IMR-90 (cell line): Measurements from ENCODE around the gene RAP1GAP. TPM values are rescaled to one million over a fixed set of nuclear protein-coding genes. Genes with fewer than 3 reads are reported as not detected.

Experiments
- ATAC-seq: fragments of 200-7000 bp; cut with Tn5 transposase; 2 replicates; pipeline ENCODE4 v1.9.1; 2020; ENCODE audit warnings: low read depth, mild to moderate bottlenecking, moderate library complexity
- BruUV-seq: library from RNA; stranded (reverse); fragments of 400-500 nt; replicated peaks from 2 replicates; lab custom pipeline; 2021; lab: Mats Ljungman, UMichigan
- CTCF ChIA-PET: fragments of 300-600 bp; formaldehyde crosslinking; extraction: SDS; loops from one replicate; lab custom pipeline; 2021; ENCODE audit warnings: antibody characterized with exemption; lab: Yijun Ruan, JAX
- POLR2A ChIA-PET: fragments of 300-600 bp; sonication (Branson Sonifier 250); formaldehyde crosslinking; loops from one replicate; lab custom pipeline; 2022; ENCODE audit warnings: antibody characterized with exemption; ENCODE audit not compliant: unreplicated experiment; lab: Charles Lee
- DNase-seq: peaks from one replicate; pipeline ENCODE4 v3.0.0; 2013
- H2AFZ ChIP-seq: replicated peaks from 2 replicates; pipeline ENCODE3; 2013; ENCODE audit warnings: low read length, mild to moderate bottlenecking; ENCODE audit not compliant: poor library complexity
- H2AK5ac ChIP-seq: 2 replicates; pipeline ENCODE4 v1.6.1; 2013; ENCODE audit warnings: low read depth, low read length, inconsistent platforms
- H2AK9ac ChIP-seq: replicated peaks from 2 replicates; pipeline ENCODE3; 2013; ENCODE audit warnings: mild to moderate bottlenecking, low read depth, low read length, moderate library complexity; ENCODE audit not compliant: poor library complexity
- H2BK120ac ChIP-seq: 2 replicates; pipeline ENCODE4 v1.6.1; 2013; ENCODE audit warnings: low read depth, low read length, inconsistent platforms
- H2BK15ac ChIP-seq: 3 replicates; pipeline ENCODE4 v1.6.1; 2013; ENCODE audit warnings: low read depth, low read length, inconsistent platforms
- H2BK20ac ChIP-seq: 2 replicates; pipeline ENCODE4 v1.6.1; 2013; ENCODE audit warnings: low read depth, mild to moderate bottlenecking, inconsistent platforms, low read length, moderate library complexity
- H2BK5ac ChIP-seq: 2 replicates; pipeline ENCODE4 v1.6.1; 2013; ENCODE audit warnings: mild to moderate bottlenecking, low read depth, low read length, inconsistent platforms; ENCODE audit not compliant: poor library complexity, severe bottlenecking
- H3K14ac ChIP-seq: replicated peaks from 2 replicates; pipeline ENCODE4 v1.6.1; 2013; ENCODE audit warnings: low read depth, low read length, inconsistent platforms
- H3K18ac ChIP-seq: 2 replicates; pipeline ENCODE4 v1.6.1; 2013; ENCODE audit warnings: low read depth, low read length, control low read depth
- H3K23ac ChIP-seq: 2 replicates; pipeline ENCODE4 v1.6.1; 2013; ENCODE audit warnings: low read depth, low read length, inconsistent platforms
- H3K27ac ChIP-seq: 2 replicates; pipeline ENCODE4 v1.5.1; 2013; ENCODE audit warnings: mild to moderate bottlenecking, control low read depth, low read length; ENCODE audit not compliant: insufficient read depth
- H3K27me3 ChIP-seq: 2 replicates; pipeline ENCODE4 v1.6.1; 2013; ENCODE audit warnings: low read length; ENCODE audit not compliant: control insufficient read depth, insufficient read depth
- H3K36me3 ChIP-seq: 2 replicates; pipeline ENCODE4 v1.6.1; 2013; ENCODE audit warnings: low read length, mixed read lengths; ENCODE audit not compliant: control insufficient read depth, insufficient read depth
- H3K4ac ChIP-seq: 2 replicates; pipeline ENCODE4 v1.6.1; 2013; ENCODE audit warnings: low read depth, low read length, inconsistent platforms
- H3K4me1 ChIP-seq: 2 replicates; pipeline ENCODE4 v1.6.1; 2013; ENCODE audit warnings: low read length, mixed read lengths; ENCODE audit not compliant: control insufficient read depth, insufficient read depth
- H3K4me2 ChIP-seq: 2 replicates; pipeline ENCODE4 v1.6.1; 2013; ENCODE audit warnings: low read depth, mild to moderate bottlenecking, control low read depth, low read length, moderate library complexity
- H3K4me3 ChIP-seq: 2 replicates; pipeline ENCODE4 v1.5.1; 2013; ENCODE audit warnings: low read depth, mild to moderate bottlenecking, control low read depth, low read length, moderate library complexity; ENCODE audit not compliant: insufficient read depth
- H3K56ac ChIP-seq: 2 replicates; pipeline ENCODE4 v1.6.1; 2013; ENCODE audit warnings: low read length, inconsistent platforms; ENCODE audit not compliant: insufficient read depth; ENCODE audit errors: extremely low read depth
- H3K79me1 ChIP-seq, 2 experiments: 2 replicates each; pipeline ENCODE4 v1.6.1; 2013; ENCODE audit warnings: low read length in 2 of 2, inconsistent platforms in 1 of 2, low read depth in 1 of 2
- H3K9ac ChIP-seq: 2 replicates; pipeline ENCODE4 v1.6.1; 2013; ENCODE audit warnings: low read depth, low read length, control low read depth
- H3K9me1 ChIP-seq: 2 replicates; pipeline ENCODE4 v1.6.1; 2013; ENCODE audit warnings: low read length, inconsistent platforms; ENCODE audit not compliant: insufficient read depth
- H3K9me3 ChIP-seq: 2 replicates; pipeline ENCODE4 v1.6.1; 2013; ENCODE audit warnings: low read length; ENCODE audit not compliant: control insufficient read depth, insufficient read depth
- H4K20me1 ChIP-seq: 2 replicates; pipeline ENCODE4 v1.6.1; 2013; ENCODE audit warnings: low read length, inconsistent platforms; ENCODE audit not compliant: insufficient read depth
- H4K5ac ChIP-seq: 2 replicates; pipeline ENCODE4 v1.6.1; 2013; ENCODE audit warnings: mild to moderate bottlenecking, low read depth, low read length, control low read depth
- H4K8ac ChIP-seq, 2 experiments: 2 replicates each; pipeline ENCODE4 v1.6.1; 2013; ENCODE audit warnings: low read depth in 2 of 2, low read length in 2 of 2, control low read depth in 1 of 2, inconsistent platforms in 1 of 2
- H4K91ac ChIP-seq: 2 replicates; pipeline ENCODE4 v1.6.1; 2013; ENCODE audit warnings: low read depth, low read length, inconsistent platforms; ENCODE audit not compliant: insufficient read depth
- BHLHE40 ChIP-seq: fragments of 150-350 bp; IDR thresholded peaks from 2 replicates; pipeline ENCODE4 v1.6.1; 2016; ENCODE audit warnings: mild to moderate bottlenecking, low read depth, low read length
- CEBPB ChIP-seq: IDR thresholded peaks from 2 replicates; pipeline ENCODE4 v1.6.1; 2012; ENCODE audit warnings: low read depth, low read length, improper control_type of control experiment
- CHD1 ChIP-seq: IDR thresholded peaks from 2 replicates; pipeline ENCODE4 v1.6.1; 2012; ENCODE audit warnings: low read depth, low read length, improper control_type of control experiment
- FOS ChIP-seq: fragments of 150-350 bp; IDR thresholded peaks from 2 replicates; pipeline ENCODE4 v1.6.1; 2016; ENCODE audit warnings: low read depth, low read length
- MAFK ChIP-seq: IDR thresholded peaks from 2 replicates; pipeline ENCODE4 v1.6.1; 2012; ENCODE audit warnings: low read depth, low read length, improper control_type of control experiment
- MAZ ChIP-seq: IDR thresholded peaks from 2 replicates; pipeline ENCODE4 v1.6.1; 2012; ENCODE audit warnings: low read depth, mild to moderate bottlenecking, low read length, improper control_type of control experiment, moderate library complexity, borderline replicate concordance
- MXI1 ChIP-seq: IDR thresholded peaks from 2 replicates; pipeline ENCODE4 v1.6.1; 2012; ENCODE audit warnings: low read depth, mild to moderate bottlenecking, low read length, moderate library complexity, borderline replicate concordance
- NFE2L2 ChIP-seq: fragments of 150-350 bp; IDR thresholded peaks from 2 replicates; pipeline ENCODE4 v1.6.1; 2016; ENCODE audit warnings: low read depth, mild to moderate bottlenecking, low read length
- POLR2A ChIP-seq: IDR thresholded peaks from 2 replicates; pipeline ENCODE4 v1.6.1; 2012; ENCODE audit warnings: mild to moderate bottlenecking, low read depth, low read length
- RAD21 ChIP-seq: IDR thresholded peaks from 2 replicates; pipeline ENCODE4 v1.6.1; 2012; ENCODE audit warnings: low read length, improper control_type of control experiment
- RCOR1 ChIP-seq: IDR thresholded peaks from 2 replicates; pipeline ENCODE4 v1.6.1; 2012; ENCODE audit warnings: mild to moderate bottlenecking, low read length, improper control_type of control experiment; ENCODE audit not compliant: insufficient replicate concordance
- RFX5 ChIP-seq: IDR thresholded peaks from 2 replicates; pipeline ENCODE4 v1.8.0; 2012; ENCODE audit warnings: low read depth, mild to moderate bottlenecking, low read length, moderate library complexity
- SMC3 ChIP-seq: fragments of 150-350 bp; IDR thresholded peaks from 2 replicates; pipeline ENCODE4 v1.6.1; 2016; ENCODE audit warnings: low read depth, mild to moderate bottlenecking, antibody characterized with exemption, low read length, moderate library complexity
- WGBS, 2 experiments: methylation state at CpG; one replicate each; pipeline versions ENCODE4 v1.1.5 to v1.1.7; 2013; ENCODE audit warnings: missing lambda C conversion rate in 2 of 2; ENCODE audit not compliant: insufficient read length in 1 of 2; ENCODE audit errors: extremely low coverage in 2 of 2; 5-methylcytosine and 5-hydroxymethylcytosine counted together
- dilution Hi-C: fragments of 300-500 bp; cut with HindIII; formaldehyde crosslinking; loops from one replicate; pipeline ENCODE4 v1.14.3; 2018; ENCODE audit warnings: low sequenced_read_pairs; ENCODE audit not compliant: unreplicated experiment
- in situ Hi-C: fragments of 300-500 bp; cut with MboI; formaldehyde crosslinking; loops from 3 replicates; pipeline ENCODE4 v1.14.3; 2019; ENCODE audit warnings: low sequenced_read_pairs, inconsistent platforms, mixed read lengths
- intact Hi-C: fragments of 100-400 bp; cut with micrococcal nuclease; formaldehyde crosslinking; loops from 2 replicates; pipeline ENCODE4 v1.10.0; 2022
- polyA plus RNA-seq, 3 experiments: library from polyadenylated mRNA; depleted of rRNA; stranded (reverse); fragments of >200 nt; gene quantifications; 2 replicates each; pipeline ENCODE4 v1.2.3, GENCODE V29; 2012; ENCODE audit warnings: low replicate concordance in 1 of 3
- total RNA-seq: library from RNA; depleted of rRNA; stranded (reverse); fragments of >200 nt; gene quantifications from 2 replicates; pipeline ENCODE4 v1.2.3, GENCODE V29; 2012
- TF ChIP-seq, protein P1 (sequence below): fragments of 150-350 bp; IDR thresholded peaks from 2 replicates; pipeline ENCODE4 v1.6.1; 2017; ENCODE audit warnings: mild to moderate bottlenecking, antibody characterized with exemption, low read length, low read depth
- TF ChIP-seq, protein P2 (sequence below): fragments of 150-350 bp; IDR thresholded peaks from 2 replicates; pipeline ENCODE4 v1.6.1; 2016; ENCODE audit warnings: low read depth, mild to moderate bottlenecking, low read length, moderate library complexity, borderline replicate concordance
- TF ChIP-seq, protein P3 (sequence below): conservative IDR thresholded peaks from 2 replicates; pipeline ENCODE4 v1.5.1; 2012; ENCODE audit warnings: mild to moderate bottlenecking, low read depth, low read length, improper control_type of control experiment

RAP1GAP gene
- total and polyA plus RNA-seq, 2 of the 4 experiments (the other 2 are of a cell fraction): under 0.01 to 0.10 TPM

DNA sequence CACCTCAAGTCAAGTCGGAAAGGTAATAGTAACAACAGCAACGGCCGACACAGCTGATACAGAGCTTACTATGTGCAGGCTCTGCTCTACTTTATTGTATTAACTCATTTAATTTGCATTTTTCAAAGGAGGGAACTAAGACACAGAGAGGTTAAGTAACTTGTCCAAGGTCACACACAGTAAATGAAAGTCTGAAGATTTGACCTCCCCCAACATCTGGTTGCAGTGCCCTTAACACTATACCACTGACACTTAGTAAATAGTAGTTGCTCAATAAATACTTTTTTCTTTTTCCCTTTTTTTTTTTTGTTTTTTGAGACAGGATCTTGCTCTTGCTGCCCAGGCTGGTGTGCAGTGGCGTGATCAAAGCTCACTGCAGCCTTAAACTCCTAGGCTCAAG, 39.2 kb downstream of the RAP1GAP start:
- Histone ChIP-seq H4K8ac (no peak overlapping the region), H3K27ac (no peak overlapping the region), H2AK5ac (no peak overlapping the region), H3K18ac (no peak overlapping the region), H3K36me3 (no peaks in the 10 kb centered on the region), H3K56ac (no peak overlapping the region), H4K20me1 (no peaks in the 10 kb centered on the region; the same call in 1 of the 2 replicates), H2AFZ (no peak overlapping the region), H3K4me2 (no peak overlapping the region), H2BK5ac (no peak overlapping the region), H2BK20ac (no peak overlapping the region), H3K9me1 (no peaks in the 10 kb centered on the region), H3K14ac (no peak overlapping the region), H3K27me3 (peaks cover 63% of the 10 kb centered on the region), H3K9ac (no peak overlapping the region), H2BK15ac (no peak overlapping the region), H2BK120ac (no peak overlapping the region), H2AK9ac (no peak overlapping the region), H4K91ac (no peak overlapping the region), H4K5ac (no peak overlapping the region), H3K4ac (no peak overlapping the region), H3K9me3 (no peaks in the 10 kb centered on the region), H3K4me1 (peaks cover 3% of the 10 kb centered on the region; the same call in 1 of the 2 replicates), H3K23ac (no peak overlapping the region), H3K4me3 (no peak overlapping the region), H3K79me1 (no peaks in the 10 kb centered on the region)
- dilution Hi-C loops (no loop called here), in situ Hi-C loops (no loop called here), intact Hi-C loops (no loop called here)
- ATAC-seq (no peak), DNase-seq (no peak)
- POLR2A ChIA-PET: no interaction called here
- no TSS peak for BruUV-seq
- CTCF ChIA-PET: no interaction called here
- WGBS, 2 experiments: no CpG with 5 or more reads among the region's 4 CpGs
- TF ChIP-seq POLR2A: no peak
- no peak for TF ChIP-seq FOS
- TF ChIP-seq, protein P1, sequence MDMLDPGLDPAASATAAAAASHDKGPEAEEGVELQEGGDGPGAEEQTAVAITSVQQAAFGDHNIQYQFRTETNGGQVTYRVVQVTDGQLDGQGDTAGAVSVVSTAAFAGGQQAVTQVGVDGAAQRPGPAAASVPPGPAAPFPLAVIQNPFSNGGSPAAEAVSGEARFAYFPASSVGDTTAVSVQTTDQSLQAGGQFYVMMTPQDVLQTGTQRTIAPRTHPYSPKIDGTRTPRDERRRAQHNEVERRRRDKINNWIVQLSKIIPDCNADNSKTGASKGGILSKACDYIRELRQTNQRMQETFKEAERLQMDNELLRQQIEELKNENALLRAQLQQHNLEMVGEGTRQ: no peak
- no peak for TF ChIP-seq MXI1
- TF ChIP-seq RCOR1: no peak
- TF ChIP-seq, protein P2, sequence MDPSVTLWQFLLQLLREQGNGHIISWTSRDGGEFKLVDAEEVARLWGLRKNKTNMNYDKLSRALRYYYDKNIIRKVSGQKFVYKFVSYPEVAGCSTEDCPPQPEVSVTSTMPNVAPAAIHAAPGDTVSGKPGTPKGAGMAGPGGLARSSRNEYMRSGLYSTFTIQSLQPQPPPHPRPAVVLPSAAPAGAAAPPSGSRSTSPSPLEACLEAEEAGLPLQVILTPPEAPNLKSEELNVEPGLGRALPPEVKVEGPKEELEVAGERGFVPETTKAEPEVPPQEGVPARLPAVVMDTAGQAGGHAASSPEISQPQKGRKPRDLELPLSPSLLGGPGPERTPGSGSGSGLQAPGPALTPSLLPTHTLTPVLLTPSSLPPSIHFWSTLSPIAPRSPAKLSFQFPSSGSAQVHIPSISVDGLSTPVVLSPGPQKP: no peak
- no peak for TF ChIP-seq RAD21
- no peak for TF ChIP-seq NFE2L2
- TF ChIP-seq SMC3: no peak
- no peak for TF ChIP-seq RFX5
- TF ChIP-seq BHLHE40: no peak
- TF ChIP-seq MAFK: no peak
- no peak for TF ChIP-seq CHD1
- TF ChIP-seq, protein P3, sequence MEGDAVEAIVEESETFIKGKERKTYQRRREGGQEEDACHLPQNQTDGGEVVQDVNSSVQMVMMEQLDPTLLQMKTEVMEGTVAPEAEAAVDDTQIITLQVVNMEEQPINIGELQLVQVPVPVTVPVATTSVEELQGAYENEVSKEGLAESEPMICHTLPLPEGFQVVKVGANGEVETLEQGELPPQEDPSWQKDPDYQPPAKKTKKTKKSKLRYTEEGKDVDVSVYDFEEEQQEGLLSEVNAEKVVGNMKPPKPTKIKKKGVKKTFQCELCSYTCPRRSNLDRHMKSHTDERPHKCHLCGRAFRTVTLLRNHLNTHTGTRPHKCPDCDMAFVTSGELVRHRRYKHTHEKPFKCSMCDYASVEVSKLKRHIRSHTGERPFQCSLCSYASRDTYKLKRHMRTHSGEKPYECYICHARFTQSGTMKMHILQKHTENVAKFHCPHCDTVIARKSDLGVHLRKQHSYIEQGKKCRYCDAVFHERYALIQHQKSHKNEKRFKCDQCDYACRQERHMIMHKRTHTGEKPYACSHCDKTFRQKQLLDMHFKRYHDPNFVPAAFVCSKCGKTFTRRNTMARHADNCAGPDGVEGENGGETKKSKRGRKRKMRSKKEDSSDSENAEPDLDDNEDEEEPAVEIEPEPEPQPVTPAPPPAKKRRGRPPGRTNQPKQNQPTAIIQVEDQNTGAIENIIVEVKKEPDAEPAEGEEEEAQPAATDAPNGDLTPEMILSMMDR: no peak
- no peak for TF ChIP-seq CEBPB
- no peak for TF ChIP-seq MAZ
